ENCODE data around the gene SLC1A2.

Gene SLC1A2

DNA sequence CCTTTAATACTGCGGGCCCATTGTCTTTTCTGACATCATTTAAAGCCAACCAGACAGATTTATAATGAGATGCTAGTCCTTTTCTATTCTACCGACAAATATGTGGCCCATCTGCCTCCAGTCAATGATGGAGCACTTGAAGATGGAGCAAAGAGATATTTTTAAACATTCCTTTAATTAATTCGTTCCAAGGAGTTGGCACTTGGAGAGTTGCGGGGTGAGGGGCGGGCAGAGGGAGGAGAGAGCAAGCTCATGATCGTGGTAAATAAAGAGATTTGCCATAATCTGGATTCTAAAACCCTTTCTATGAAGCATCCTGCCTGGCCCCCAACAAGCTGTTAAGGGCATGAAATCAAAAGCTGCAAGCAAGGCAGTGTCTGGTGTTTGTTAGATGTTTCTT is 5.0 kb downstream of the SLC1A2 start:
- no peak overlapping the region for H3K4me3 ChIP-seq (ENCODE audit: low read depth, low read length)
- TF ChIP-seq, protein P1, sequence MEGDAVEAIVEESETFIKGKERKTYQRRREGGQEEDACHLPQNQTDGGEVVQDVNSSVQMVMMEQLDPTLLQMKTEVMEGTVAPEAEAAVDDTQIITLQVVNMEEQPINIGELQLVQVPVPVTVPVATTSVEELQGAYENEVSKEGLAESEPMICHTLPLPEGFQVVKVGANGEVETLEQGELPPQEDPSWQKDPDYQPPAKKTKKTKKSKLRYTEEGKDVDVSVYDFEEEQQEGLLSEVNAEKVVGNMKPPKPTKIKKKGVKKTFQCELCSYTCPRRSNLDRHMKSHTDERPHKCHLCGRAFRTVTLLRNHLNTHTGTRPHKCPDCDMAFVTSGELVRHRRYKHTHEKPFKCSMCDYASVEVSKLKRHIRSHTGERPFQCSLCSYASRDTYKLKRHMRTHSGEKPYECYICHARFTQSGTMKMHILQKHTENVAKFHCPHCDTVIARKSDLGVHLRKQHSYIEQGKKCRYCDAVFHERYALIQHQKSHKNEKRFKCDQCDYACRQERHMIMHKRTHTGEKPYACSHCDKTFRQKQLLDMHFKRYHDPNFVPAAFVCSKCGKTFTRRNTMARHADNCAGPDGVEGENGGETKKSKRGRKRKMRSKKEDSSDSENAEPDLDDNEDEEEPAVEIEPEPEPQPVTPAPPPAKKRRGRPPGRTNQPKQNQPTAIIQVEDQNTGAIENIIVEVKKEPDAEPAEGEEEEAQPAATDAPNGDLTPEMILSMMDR (IDR thresholded peaks at IDR 0.05; ENCODE audit: borderline replicate concordance, insufficient read depth, low read depth, low read length) = no peak

DNA sequence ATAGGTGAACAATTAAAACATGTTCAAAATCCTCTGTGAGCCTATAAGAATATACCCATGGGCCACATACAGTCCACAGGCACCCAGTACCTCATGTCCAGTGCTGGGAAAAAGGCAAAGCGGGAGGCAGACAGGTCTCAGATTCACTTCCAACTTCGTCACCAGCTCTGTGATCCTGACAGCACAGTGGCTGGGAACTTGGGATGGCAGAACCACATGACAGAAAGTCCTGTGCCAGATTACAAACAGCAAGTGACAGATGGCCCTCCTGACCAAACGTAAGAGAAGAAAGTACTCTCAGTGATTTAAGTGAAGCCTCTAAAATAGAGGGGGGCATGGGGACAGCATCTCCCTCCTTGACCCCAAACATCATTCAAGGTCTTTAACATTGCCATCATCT is 5.8 kb downstream of the SLC1A2 start:
- TF ChIP-seq, protein P1 (IDR thresholded peaks at IDR 0.05; ENCODE audit: borderline replicate concordance, insufficient read depth, low read depth, low read length) = no peak
- H3K4me3 ChIP-seq (ENCODE audit: low read depth, low read length) = no peak overlapping the region

DNA sequence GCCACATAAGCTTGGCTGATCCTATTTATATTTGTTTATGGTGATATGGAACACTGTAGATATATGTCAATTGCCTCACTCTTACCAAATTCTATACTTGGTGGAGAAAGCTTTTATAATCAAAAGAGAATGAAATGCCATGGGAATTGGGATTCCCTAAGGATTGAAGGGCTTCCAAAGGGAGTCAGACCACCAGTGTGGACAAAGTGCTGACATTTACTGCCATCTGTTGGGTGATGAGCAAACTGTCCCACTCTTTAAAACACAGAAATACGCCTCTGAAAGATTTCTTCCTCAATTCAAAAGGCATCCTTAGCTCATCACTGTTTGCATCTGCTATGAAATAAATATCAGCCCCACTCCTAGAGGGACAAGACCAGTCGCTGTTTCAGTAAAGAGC is 7.1 kb downstream of the SLC1A2 start:
- H3K4me3 ChIP-seq (ENCODE audit: low read depth, low read length) = no peak overlapping the region
- TF ChIP-seq, protein P1 (IDR thresholded peaks at IDR 0.05; ENCODE audit: borderline replicate concordance, insufficient read depth, low read depth, low read length) = peak; percentile 43

DNA sequence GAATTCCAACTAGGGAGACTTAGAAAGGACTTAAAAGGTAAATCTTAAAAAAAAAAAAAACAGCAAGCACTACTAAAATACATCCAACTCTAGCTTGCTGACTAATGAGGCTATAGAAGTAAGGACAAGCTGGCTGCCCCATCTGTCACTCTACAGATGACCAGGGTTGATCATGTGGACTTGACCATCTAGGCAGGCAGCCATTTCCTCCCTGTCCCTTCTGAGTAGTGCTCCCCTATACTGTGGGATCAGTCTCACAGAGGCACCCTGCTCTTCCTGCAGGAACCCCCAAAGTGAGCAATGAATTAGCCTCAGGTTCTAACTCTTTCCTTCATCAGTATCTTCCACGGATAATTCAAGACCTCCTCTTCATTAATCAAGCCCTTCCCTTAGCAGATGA is 12.3 kb downstream of the SLC1A2 start:
- H3K4me3 ChIP-seq (ENCODE audit: low read depth, low read length) = no peak overlapping the region
- TF ChIP-seq, protein P1 (IDR thresholded peaks at IDR 0.05; ENCODE audit: borderline replicate concordance, insufficient read depth, low read depth, low read length) = no peak

DNA sequence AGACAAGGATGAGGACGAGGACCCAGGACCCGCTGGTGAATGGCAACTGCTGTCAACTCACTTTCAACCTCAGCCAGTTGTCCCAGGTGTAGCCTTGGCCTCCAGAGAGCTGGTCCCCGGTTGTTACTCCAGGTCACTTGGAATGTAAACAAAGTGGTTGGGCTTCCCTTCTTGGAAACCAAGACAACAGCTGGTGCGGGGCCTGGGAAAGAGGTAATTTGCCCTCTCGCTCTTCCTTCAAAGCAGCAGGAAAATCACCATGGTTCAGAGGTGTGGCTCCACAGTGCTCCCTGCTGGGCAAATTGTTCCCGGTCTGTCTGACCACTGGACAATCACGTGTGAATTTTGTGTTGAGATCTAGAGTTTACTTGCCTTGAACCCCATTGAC is 15.0 kb downstream of the SLC1A2 start:
- TF ChIP-seq, protein P1 (IDR thresholded peaks at IDR 0.05; ENCODE audit: borderline replicate concordance, insufficient read depth, low read depth, low read length) = peak; percentile 60; the same call in 1 of the 2 replicates

DNA sequence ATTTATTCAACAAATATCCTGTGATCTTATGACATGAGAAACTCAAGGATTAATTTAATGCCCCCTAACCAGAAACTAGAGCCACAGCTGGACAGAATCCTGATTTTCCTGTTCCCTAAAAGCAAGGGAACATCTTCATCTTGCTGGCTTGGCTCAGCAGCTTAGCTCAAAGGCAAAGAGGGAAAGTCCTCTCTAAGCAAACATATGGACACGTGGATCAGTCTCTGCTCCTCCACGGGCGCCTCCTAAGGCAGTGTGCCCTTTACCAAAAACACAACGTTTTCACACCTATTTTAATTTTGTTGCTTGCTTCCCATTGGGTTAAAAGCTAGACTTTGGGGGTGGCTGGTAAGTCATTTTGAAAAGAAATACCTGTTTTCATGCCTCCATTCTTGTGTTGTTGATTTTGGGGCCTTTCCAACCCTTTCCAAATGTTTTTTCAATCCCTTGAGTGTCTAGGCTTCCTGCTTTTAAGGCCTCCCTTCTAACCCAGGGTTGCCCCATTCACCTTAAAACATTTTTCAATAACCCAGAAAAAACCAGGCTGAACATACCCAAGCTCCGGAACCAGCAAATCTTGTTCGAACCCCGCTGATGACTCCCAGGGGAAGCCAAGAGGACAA is 15.5 kb downstream of the SLC1A2 start:
- no peak overlapping the region for H3K4me3 ChIP-seq (ENCODE audit: low read depth, low read length)
- TF ChIP-seq, protein P1 (IDR thresholded peaks at IDR 0.05; ENCODE audit: borderline replicate concordance, insufficient read depth, low read depth, low read length) = no peak

More for the DNA sequence above, 15.0 kb downstream of the SLC1A2 start:
- no peak overlapping the region for H3K4me3 ChIP-seq (ENCODE audit: low read depth, low read length)

Measured in GM12875 (cell line).